ENCODE results near the gene HCK.

The HCK gene

GRCh38 chr20:32132911-32133549, 81.0 kb downstream of the HCK start:
- DNase-seq = no peak

DNA sequence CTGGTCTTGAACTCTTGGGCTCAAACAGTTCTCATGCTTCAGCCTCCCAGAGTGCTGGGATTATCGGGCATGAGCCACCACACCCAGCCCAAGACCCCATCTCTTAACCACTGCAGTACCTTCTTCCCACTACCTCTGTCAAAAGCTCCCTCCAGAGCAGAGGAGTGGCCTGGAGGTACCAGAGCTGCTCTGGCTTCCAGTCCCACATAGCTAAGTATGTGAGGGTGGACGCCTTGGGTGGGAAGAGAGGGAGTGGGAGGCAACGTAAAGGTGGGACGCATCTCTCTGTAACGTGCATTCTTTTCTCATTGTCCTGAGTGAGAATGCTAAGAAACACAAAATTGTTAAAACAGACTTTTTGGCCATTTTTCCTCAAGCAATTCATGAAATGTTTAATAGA, 82.0 kb downstream of the HCK start:
- DNase-seq = no peak

DNA sequence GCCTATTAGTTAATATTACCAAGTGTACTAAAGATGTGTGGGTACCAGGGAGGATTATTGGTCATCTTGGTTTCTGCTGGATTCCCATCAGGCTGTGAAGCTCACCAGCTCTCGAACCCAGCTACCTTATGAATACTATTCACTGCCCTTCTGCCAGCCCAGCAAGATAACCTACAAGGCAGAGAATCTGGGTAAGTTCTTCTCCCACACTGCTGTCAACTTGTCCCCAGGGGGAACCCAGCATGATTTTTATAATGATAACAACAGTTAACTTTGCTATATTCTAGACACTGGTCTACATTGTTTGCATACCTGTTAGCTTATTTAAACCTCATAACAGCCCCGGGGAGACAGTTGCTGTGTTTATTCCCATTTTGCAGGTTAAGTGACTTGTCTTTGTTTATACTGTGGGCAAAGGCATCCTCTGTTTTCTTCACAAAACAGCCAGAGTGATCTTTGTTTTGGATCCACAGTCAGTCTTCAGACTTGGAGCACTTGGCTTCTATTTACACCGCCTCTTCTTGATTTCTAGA, 84.0 kb downstream of the HCK start:
- no peak for DNase-seq

DNA sequence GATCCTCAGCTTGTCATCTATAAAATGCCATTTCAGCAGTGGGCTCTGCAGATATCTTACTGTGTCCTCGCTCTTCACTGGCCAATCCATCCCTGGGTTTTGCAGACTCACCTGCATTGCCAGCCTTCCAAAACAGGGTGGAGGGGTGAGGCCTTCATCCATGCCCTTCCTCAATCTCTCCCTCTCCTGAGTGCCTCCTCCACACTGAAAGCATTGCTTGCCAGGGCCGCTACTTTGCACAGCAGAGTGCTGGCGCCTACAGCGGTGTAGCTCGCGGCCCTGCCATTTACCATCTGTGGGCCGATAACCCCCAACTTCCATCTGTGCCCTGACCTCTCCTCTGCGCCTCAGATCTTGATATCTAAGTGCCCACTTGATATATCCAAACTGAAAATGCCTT, 86.9 kb downstream of the HCK start:
- DNase-seq = no peak

GRCh38 chr20:32139947-32140346, 87.9 kb downstream of the HCK start:
- DNase-seq = no peak

DNA sequence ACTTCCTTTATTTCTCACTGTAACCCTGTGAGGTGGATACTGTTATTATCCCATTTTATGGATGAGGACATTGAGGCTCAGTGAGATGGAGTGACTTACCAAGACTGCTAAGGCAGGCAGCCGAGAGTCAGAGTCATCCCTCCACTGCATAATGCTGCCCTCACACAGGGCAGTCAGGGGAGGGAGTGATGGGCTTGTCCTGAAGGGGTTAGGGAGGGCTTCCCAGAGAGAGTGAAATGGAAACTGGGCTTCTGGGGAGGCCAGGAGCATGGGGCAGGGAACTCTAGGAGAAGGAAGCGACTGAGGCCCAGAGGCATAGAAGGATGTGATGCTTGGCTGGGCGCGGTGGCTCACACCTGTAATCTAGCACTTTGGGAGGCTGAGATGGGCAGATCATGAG, 88.6 kb downstream of the HCK start:
- no peak for DNase-seq

DNA sequence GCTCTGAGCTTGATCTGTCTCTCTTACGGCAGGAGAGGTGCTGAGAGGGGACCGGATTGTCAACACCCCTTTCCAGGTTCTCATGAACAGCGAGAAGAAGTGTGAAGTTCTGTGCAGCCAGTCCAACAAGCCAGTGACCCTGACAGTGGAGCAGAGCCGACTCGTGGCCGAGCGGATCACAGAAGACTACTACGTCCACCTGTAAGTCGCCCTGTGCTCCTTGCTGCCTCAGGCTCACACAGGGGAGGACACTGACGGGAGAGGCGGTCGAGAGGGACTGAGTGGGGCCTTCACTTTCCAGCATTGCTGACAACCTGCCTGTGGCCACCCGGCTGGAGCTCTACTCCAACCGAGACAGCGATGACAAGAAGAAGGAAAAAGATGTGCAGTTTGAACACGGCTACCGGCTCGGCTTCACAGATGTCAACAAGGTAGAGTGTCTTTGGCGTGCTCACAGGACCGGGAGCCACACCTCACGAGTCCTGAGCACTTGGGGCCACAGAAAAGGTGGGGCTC, 89.5 kb downstream of the HCK start:
- no peak for DNase-seq

DNA sequence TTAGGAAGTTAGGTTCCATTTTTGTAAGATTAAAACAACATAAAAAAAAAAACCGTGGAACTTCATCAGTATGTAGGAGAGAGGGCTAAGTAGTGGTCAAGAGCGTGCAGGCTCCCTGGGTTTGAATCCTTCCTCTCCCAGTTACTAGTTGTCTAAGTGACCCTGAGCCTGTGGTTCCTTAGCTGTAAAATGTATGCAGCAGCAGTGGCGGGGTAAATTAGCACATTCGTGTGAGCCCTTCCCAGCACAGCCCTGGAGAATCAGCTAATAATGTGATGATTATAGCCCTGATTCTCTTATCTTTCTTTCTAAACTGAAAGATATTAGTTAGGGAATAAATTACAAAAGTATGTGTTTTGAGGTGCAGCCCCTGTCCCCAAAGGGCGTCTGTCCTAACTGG, 90.0 kb downstream of the HCK start:
- no peak for DNase-seq

GRCh38 chr20:32142991-32143390, 90.9 kb downstream of the HCK start:
- no peak for DNase-seq

GRCh38 chr20:32144898-32145662, 93.0 kb downstream of the HCK start:
- no peak for DNase-seq

GRCh38 chr20:32149566-32150170, 97.6 kb downstream of the HCK start:
- no peak for DNase-seq

GRCh38 chr20:32150291-32150848, 98.3 kb downstream of the HCK start:
- DNase-seq = no peak

Measured in T1000 (cell line).